GM12864 (cell line): ENCODE results near the gene ATP23.

ENCODE experiments used
- DNase-seq: peaks from one replicate; pipeline ENCODE4 v3.0.0-alpha.2; 2011; ENCODE audit warnings: low read depth
- H3K4me3 ChIP-seq: 2 replicates; pipeline ENCODE4 v1.5.1; 2011; ENCODE audit warnings: mild to moderate bottlenecking, low read depth, low read length, control low read depth
- CTCF ChIP-seq: IDR thresholded peaks from 2 replicates; pipeline ENCODE4 v1.5.1; 2011; ENCODE audit warnings: low read depth, mild to moderate bottlenecking, moderate library complexity, low read length, control low read depth, inconsistent platforms; ENCODE audit errors: missing control alignments

The ATP23 gene

DNA sequence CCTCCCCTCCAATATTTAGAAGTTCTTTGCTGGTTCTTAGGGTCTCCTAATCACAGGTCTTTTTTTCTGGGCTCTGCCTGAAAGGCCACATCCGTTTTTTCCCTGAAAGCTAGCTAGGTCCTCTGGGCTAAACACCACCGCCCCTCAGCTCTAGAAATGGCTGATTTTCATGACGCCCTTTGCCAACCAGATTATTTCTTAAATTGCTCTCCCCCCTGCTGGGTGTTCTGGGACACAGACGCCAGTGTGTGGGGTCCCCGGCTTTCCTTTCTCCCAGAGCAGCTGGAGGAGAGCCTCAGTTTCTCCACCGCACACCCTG lies 45.3 kb upstream of the ATP23 start:
- peak overlapping the region; percentile 5 for H3K4me3 ChIP-seq
- no peak for DNase-seq
- no peak for TF ChIP-seq CTCF

- DNase-seq, result no peak
- TF ChIP-seq CTCF, result no peak
- H3K4me3 ChIP-seq, result peak overlapping the region; percentile 5
These were observed 44.7 kb upstream of the ATP23 start for GRCh38 chr12:57896434-57897201.

DNA sequence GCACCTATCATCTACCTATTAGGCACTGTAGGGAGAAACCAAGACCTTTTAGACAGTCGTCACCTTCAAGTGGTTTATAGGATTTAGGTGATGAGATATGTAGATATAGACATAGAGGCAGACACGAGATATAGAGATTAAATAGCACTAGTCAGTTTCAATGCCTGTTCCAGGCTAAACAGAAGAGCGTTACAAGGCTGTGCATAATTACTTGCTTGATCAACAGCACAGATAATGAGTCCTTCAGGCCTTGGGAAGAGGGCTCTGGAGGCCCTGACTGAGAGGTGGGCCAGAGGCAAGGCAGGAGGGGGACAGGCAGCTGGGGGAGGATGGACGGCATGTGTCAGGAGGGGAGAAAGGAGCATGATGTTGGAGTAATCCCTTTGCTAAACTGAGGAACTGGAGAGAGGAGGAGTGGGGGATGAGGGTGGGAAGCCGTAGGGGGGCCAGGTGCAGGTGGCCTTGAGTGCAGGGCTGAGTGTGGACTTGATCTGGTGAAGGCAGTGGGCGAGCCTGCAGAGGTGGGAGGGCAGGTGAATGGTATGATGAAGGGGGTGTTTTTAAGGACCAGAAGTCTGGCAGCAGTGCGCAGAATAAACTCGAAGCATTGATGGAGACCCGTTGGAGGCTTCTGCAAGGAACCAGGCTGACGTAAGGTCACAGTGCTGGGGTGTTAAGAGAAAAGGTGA lies 43.9 kb upstream of the ATP23 start:
- H3K4me3 ChIP-seq, result no peak overlapping the region
- TF ChIP-seq CTCF, result no peak
- DNase-seq, result no peak

DNA sequence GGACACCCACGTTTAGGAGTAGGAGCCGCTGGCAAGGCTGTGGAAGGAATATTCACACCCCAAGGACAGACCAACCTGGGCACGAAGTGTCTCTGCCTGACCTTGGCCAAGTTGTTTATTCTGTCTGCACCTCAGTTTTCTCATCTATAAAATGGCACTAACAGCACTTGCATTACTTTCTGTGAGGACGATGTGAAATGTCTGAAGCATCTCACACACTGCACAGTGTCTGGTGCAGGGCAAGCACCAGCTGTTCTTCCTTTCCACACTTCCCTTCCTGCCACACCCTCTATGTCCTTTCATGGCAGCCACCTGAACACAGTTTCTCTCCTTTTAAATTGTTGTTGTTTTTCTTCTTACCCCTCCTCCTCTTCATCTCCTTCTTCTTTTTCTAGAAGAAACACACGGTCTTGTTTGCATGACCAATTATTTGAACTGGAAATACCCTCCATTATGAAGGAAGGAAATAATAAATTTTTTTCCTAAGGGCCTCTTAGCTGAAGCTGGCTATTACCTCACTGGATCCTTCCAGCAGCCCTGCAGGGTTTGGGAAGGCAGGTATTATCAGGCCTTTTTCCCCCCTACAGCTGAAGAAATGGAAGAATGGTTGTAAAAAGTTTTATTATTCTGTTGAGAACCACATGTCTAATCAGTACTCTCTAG lies 42.9 kb upstream of the ATP23 start:
- DNase-seq, result peak; percentile 40
- H3K4me3 ChIP-seq, result no peak overlapping the region; the same call in 1 of the 2 replicates
- TF ChIP-seq CTCF, result no peak

DNA sequence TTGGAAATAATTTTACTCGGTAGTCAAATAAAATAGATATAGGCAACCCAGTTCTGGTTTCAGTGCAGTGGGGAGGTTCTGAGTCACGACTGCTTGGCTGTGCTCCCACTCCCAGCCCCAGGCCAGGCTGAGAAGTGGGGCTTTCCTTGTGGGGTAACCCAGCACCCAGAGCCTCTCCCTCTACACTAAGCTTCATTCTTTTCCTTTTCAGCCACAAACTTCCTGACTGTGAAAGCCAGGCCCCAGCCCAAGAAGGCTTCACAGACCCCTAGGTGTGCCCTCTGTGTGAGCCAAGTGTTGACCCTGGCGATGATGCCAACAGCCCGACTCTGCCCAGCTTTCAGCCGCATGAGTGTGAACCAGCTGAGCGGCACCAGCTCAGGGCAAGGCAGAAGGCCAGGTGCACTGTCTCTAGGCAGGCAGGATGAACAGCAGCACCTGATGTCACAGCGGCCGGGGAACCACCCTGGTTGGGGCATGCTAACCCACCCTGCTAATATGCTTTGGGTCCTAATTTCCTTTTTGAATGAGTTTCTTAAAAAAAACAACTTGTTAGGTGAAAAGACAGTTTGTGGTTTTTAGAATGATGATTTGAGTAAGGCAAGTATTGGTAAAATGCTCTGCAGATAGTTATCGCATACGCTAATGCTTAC lies 42.2 kb upstream of the ATP23 start:
- no peak for TF ChIP-seq CTCF
- no peak overlapping the region for H3K4me3 ChIP-seq
- DNase-seq, result peak; percentile 70

DNA sequence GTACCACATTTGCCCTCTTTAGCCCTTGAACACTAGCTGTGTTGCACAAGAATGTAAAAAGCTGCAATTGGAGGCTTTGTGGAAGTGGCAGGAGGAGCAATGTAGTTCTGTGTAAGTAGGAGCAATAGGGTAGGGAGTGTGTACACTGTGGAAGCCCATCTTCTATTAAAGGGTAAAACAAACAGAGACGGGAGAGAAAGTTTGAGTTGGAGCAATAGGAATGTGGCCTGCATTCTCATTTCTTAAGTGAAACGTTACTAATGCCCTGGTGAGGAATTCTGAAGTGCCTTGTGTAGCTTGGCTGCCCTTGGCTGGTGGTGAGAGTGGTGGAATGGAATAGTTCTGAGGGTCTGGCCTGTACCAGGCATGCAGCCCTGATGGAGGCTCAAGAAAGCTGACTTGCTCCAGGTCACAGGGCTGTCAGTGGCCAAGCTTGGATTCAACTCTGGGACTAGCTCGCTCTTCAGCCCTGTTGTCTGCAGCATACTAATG lies 38.8 kb upstream of the ATP23 start:
- DNase-seq, result no peak
- no peak overlapping the region for H3K4me3 ChIP-seq
- no peak for TF ChIP-seq CTCF
